HepG2 (cell line): ENCODE measurements around the gene ZNF554. TPM values are rescaled to one million over a fixed set of nuclear protein-coding genes. Genes with fewer than 3 reads are reported as not detected.

Experiments
- AHR ChIP-seq: IDR thresholded peaks from 2 replicates; pipeline ENCODE4 v1.6.1; 2018; ENCODE audit warnings: missing genetic modification reagents, missing compliant biosample characterization
- BRCA1 ChIP-seq: sonication (generic); formaldehyde crosslinking; IDR thresholded peaks from 2 replicates; pipeline ENCODE4 v1.4.0; 2020; ENCODE audit warnings: missing genetic modification reagents
- CSRNP2 ChIP-seq: sonication (generic); formaldehyde crosslinking; conservative IDR thresholded peaks from 2 replicates; pipeline ENCODE4 v1.8.0; 2022; ENCODE audit warnings: low read depth, missing genetic modification reagents
- DNMT1 ChIP-seq: sonication (generic); formaldehyde crosslinking; IDR thresholded peaks from 2 replicates; pipeline ENCODE4 v1.5.1; 2020; ENCODE audit warnings: mild to moderate bottlenecking, missing genetic modification reagents
- EED ChIP-seq: sonication (generic); formaldehyde crosslinking; IDR thresholded peaks from 2 replicates; pipeline ENCODE4 v1.5.0; 2020; ENCODE audit warnings: mild to moderate bottlenecking, missing genetic modification reagents
- GATA4 ChIP-seq: sonication (generic); IDR thresholded peaks from 2 replicates; pipeline ENCODE4 v1.6.1; 2016; ENCODE audit warnings: antibody characterized with exemption, low read depth, borderline replicate concordance
- HNF1A ChIP-seq, 2 experiments: sonication (generic) in 1 of 2; formaldehyde crosslinking in 1 of 2; IDR thresholded peaks; 2 replicates each; pipeline versions ENCODE4 v1.4.0 to v1.6.1; 2016 to 2020; ENCODE audit warnings: borderline replicate concordance in 1 of 2, low read depth in 1 of 2, mild to moderate bottlenecking in 1 of 2, missing genetic modification reagents in 1 of 2
- HNRNPK ChIP-seq: fragments of 200-400 bp; formaldehyde crosslinking; IDR thresholded peaks from 2 replicates; pipeline ENCODE4 v1.6.1; 2018; ENCODE audit warnings: low read length, low read depth, moderate library complexity, mild to moderate bottlenecking; ENCODE audit not compliant: poor library complexity, severe bottlenecking
- KLF12 ChIP-seq: sonication (generic); formaldehyde crosslinking; IDR thresholded peaks from 2 replicates; pipeline ENCODE4 v1.4.0; 2020; ENCODE audit warnings: missing genetic modification reagents, borderline replicate concordance
- MEIS1 ChIP-seq: sonication (generic); formaldehyde crosslinking; IDR thresholded peaks from 2 replicates; pipeline ENCODE4 v1.9.0; 2021; ENCODE audit warnings: mild to moderate bottlenecking, missing genetic modification reagents, moderate library complexity, borderline replicate concordance
- MYC ChIP-seq: sonication (generic); formaldehyde crosslinking; IDR thresholded peaks from 2 replicates; pipeline ENCODE4 v1.9.0; 2021; ENCODE audit warnings: missing genetic modification reagents, borderline replicate concordance
- NFE2L2 ChIP-seq: fragments of 150-350 bp; IDR thresholded peaks from 2 replicates; pipeline ENCODE4 v1.6.1; 2014; ENCODE audit warnings: low read length
- NFRKB ChIP-seq: fragments of 450-650 bp; IDR thresholded peaks from 2 replicates; pipeline ENCODE4 v1.6.1; 2017
- NR2F2 ChIP-seq: IDR thresholded peaks from 2 replicates; pipeline ENCODE4 v1.6.1; 2012; ENCODE audit warnings: low read depth, inconsistent platforms, borderline replicate concordance
- PHF20 ChIP-seq: sonication (generic); formaldehyde crosslinking; IDR thresholded peaks from 2 replicates; pipeline ENCODE4 v1.5.0; 2020; ENCODE audit warnings: mild to moderate bottlenecking, missing genetic modification reagents
- RCOR2 ChIP-seq: IDR thresholded peaks from 2 replicates; pipeline ENCODE4 v1.6.1; 2016; ENCODE audit warnings: missing biosample characterization, missing genetic modification reagents
- SMARCC2 ChIP-seq: fragments of 450-650 bp; IDR thresholded peaks from 2 replicates; pipeline ENCODE4 v1.6.1; 2017; ENCODE audit warnings: antibody characterized with exemption, mild to moderate bottlenecking
- TAF15 ChIP-seq: fragments of 200-400 bp; formaldehyde crosslinking; IDR thresholded peaks from one replicate; pipeline ENCODE4 v1.6.1; 2018; ENCODE audit warnings: mild to moderate bottlenecking, low read depth, low read length; ENCODE audit not compliant: poor library complexity, severe bottlenecking
- U2AF2 ChIP-seq: fragments of 200-400 bp; formaldehyde crosslinking; IDR thresholded peaks from 2 replicates; pipeline ENCODE4 v1.6.1; 2017; ENCODE audit warnings: low read depth, mild to moderate bottlenecking, low read length
- ZBTB38 ChIP-seq: sonication (generic); formaldehyde crosslinking; IDR thresholded peaks from 2 replicates; pipeline ENCODE4 v1.5.1; 2020; ENCODE audit warnings: mild to moderate bottlenecking, missing genetic modification reagents
- ZFP90 ChIP-seq: sonication (generic); formaldehyde crosslinking; IDR thresholded peaks from 2 replicates; pipeline ENCODE4 v1.8.0; 2022; ENCODE audit warnings: missing genetic modification reagents, mild to moderate bottlenecking, inconsistent platforms, borderline replicate concordance
- ZNF124 ChIP-seq: sonication (generic); formaldehyde crosslinking; IDR thresholded peaks from 2 replicates; pipeline ENCODE4 v1.4.0; 2020; ENCODE audit warnings: missing genetic modification reagents
- ZNF17 ChIP-seq: sonication (generic); formaldehyde crosslinking; IDR thresholded peaks from 2 replicates; pipeline ENCODE4 v1.5.0; 2020; ENCODE audit warnings: mild to moderate bottlenecking, missing genetic modification reagents
- ZNF253 ChIP-seq: sonication (generic); formaldehyde crosslinking; IDR thresholded peaks from 2 replicates; pipeline ENCODE4 v1.8.0; 2022; ENCODE audit warnings: mild to moderate bottlenecking, missing genetic modification reagents, borderline replicate concordance
- ZNF329 ChIP-seq: sonication (generic); formaldehyde crosslinking; IDR thresholded peaks from 2 replicates; pipeline ENCODE4 v1.9.0; 2021; ENCODE audit warnings: low read depth, mild to moderate bottlenecking, missing genetic modification reagents
- ZNF430 ChIP-seq: sonication (generic); formaldehyde crosslinking; IDR thresholded peaks from 2 replicates; pipeline ENCODE4 v1.9.0; 2021; ENCODE audit warnings: mild to moderate bottlenecking, missing genetic modification reagents
- ZNF432 ChIP-seq: sonication (generic); formaldehyde crosslinking; IDR thresholded peaks from 2 replicates; pipeline ENCODE4 v1.5.0; 2020; ENCODE audit warnings: missing genetic modification reagents, mild to moderate bottlenecking, borderline replicate concordance
- ZNF556 ChIP-seq: sonication (generic); formaldehyde crosslinking; IDR thresholded peaks from 2 replicates; pipeline ENCODE4 v1.4.0; 2020; ENCODE audit warnings: mild to moderate bottlenecking, missing genetic modification reagents, borderline replicate concordance
- polyA plus RNA-seq, 8 experiments: library from polyadenylated mRNA; depleted of rRNA in 3 of 8; stranded (reverse) in 7 of 8; unstranded in 1 of 8; fragments of >200 nt; fragmentation: Illumina TruSeq in 4 of 8; extraction: Trizol in 4 of 8; gene quantifications; 2 replicates each; pipeline versions ENCODE4 v1.2.1 to v1.2.3, GENCODE V29; 2011 to 2016; ENCODE audit warnings: low read depth in 4 of 8, missing spikeins in 1 of 8, mixed read lengths in 1 of 8; ENCODE audit not compliant: insufficient read depth in 1 of 8
- total RNA-seq, 5 experiments: library from RNA; depleted of rRNA; stranded (reverse); fragments of >200 nt; fragmentation: Illumina TruSeq; extraction: Trizol; gene quantifications; 2 replicates each; pipeline ENCODE4 v1.2.3, GENCODE V29; 2016; ENCODE audit warnings: low read depth in 1 of 5

Gene ZNF554
- total and polyA plus RNA-seq, 2 of the 13 experiments (the other 11 are each of a cell fraction or from before 2014, with no cell fraction given), result 2.2 to 2.7 TPM

GRCh38 chr19:2811221-2811722, 8.4 kb upstream of the ZNF554 start (continued):
- TF ChIP-seq HNF1A (IDR thresholded peaks at IDR 0.05; ENCODE audit: low read depth), result no peak
- no peak for TF ChIP-seq HNF1A (CRISPR knock-in tag; IDR thresholded peaks at IDR 0.05; ENCODE audit: borderline replicate concordance)
- no peak for TF ChIP-seq EED (CRISPR knock-in tag)
- TF ChIP-seq BRCA1 (CRISPR knock-in tag), result no peak
- TF ChIP-seq HNRNPK, result no peak
- no peak for TF ChIP-seq NFE2L2
- no peak for TF ChIP-seq U2AF2
- TF ChIP-seq ZBTB38 (CRISPR knock-in tag), result peak; percentile 64; the same call in 1 of the 2 replicates
- no peak for TF ChIP-seq RCOR2
- no peak for TF ChIP-seq ZNF17 (CRISPR knock-in tag)
- TF ChIP-seq TAF15, result no peak
- TF ChIP-seq ZNF556 (CRISPR knock-in tag), result peak; percentile 17; the same call in 1 of the 2 replicates
- TF ChIP-seq ZNF432 (CRISPR knock-in tag), result no peak
- no peak for TF ChIP-seq AHR
- no peak for TF ChIP-seq CSRNP2 (CRISPR knock-in tag)
- TF ChIP-seq MEIS1 (CRISPR knock-in tag), result 0 out of 2 replicates have a peak, but pooled peaks have one; percentile 45
- TF ChIP-seq NR2F2, result no peak
- no peak for TF ChIP-seq ZNF124 (CRISPR knock-in tag)
- no peak for TF ChIP-seq ZNF329 (CRISPR knock-in tag)
- TF ChIP-seq ZNF430, result no peak
- TF ChIP-seq ZFP90 (CRISPR knock-in tag), result no peak
- no peak; the same call in 1 of the 2 replicates for TF ChIP-seq DNMT1 (CRISPR knock-in tag)
- no peak for TF ChIP-seq ZNF253 (CRISPR knock-in tag)
- no peak for TF ChIP-seq SMARCC2
- TF ChIP-seq NFRKB, result no peak
- TF ChIP-seq GATA4, result no peak
- TF ChIP-seq PHF20 (CRISPR knock-in tag), result no peak
- no peak for TF ChIP-seq MYC (CRISPR knock-in tag)
- no peak for TF ChIP-seq KLF12 (CRISPR knock-in tag)
